A549 (cell line): ENCODE results near the gene SPATA16.

Source experiments
- CBX8 ChIP-seq: fragments of 200-600 bp; sonication (generic); IDR thresholded peaks from 2 replicates; pipeline ENCODE4 v1.6.1; 2016
- CHD2 ChIP-seq: fragments of 150-350 bp; IDR thresholded peaks from 2 replicates; pipeline ENCODE4 v1.6.1; 2014; ENCODE audit warnings: low read length; ENCODE audit not compliant: partially characterized antibody
- JUN ChIP-seq, 2 experiments: fragments of >200 bp; sonication (Bioruptor Twin); formaldehyde crosslinking; IDR thresholded peaks; 2 replicates in 1 of 2; 3 replicates in 1 of 2; pipeline ENCODE4 v1.6.1; 2016 to 2017
- MAFK ChIP-seq: fragments of 450-650 bp; IDR thresholded peaks from 2 replicates; pipeline ENCODE4 v1.6.1; 2014; ENCODE audit not compliant: partially characterized antibody
- RAD21 ChIP-seq, 2 experiments: fragments of >200 bp in 1 of 2; sonication (Bioruptor Twin) in 1 of 2; formaldehyde crosslinking in 1 of 2; IDR thresholded peaks in 1 of 2; conservative IDR thresholded peaks in 1 of 2; 2 replicates in 1 of 2; 3 replicates in 1 of 2; pipeline ENCODE4 v1.6.1; 2012 to 2018; ENCODE audit warnings: inconsistent platforms in 1 of 2
- SREBF2 ChIP-seq: fragments of 450-650 bp; IDR thresholded peaks from 2 replicates; pipeline ENCODE4 v1.6.1; 2014; ENCODE audit warnings: mild to moderate bottlenecking, moderate library complexity
- ZC3H11A ChIP-seq: fragments of 450-650 bp; IDR thresholded peaks from 2 replicates; pipeline ENCODE4 v1.6.1; 2014; ENCODE audit warnings: antibody characterized with exemption, mild to moderate bottlenecking
- ZSCAN20 ChIP-seq: fragments of 250-450 bp; sonication (Bioruptor Pico); IDR thresholded peaks from 2 replicates; pipeline ENCODE4 v1.8.0; 2022; ENCODE audit warnings: mild to moderate bottlenecking, moderate library complexity
- TF ChIP-seq, protein P1 (sequence below): fragments of >200 bp; sonication (Bioruptor Twin); formaldehyde crosslinking; IDR thresholded peaks from 3 replicates; pipeline ENCODE4 v1.5.1; 2016
- TF ChIP-seq, protein P2 (sequence below): fragments of 250-450 bp; sonication (Bioruptor Pico); IDR thresholded peaks from 2 replicates; pipeline ENCODE4 v1.5.0; 2021; ENCODE audit warnings: mild to moderate bottlenecking, moderate library complexity, borderline replicate concordance
- TF ChIP-seq, protein P3 (sequence below): fragments of >200 bp; sonication (Bioruptor Twin); formaldehyde crosslinking; IDR thresholded peaks from 3 replicates; pipeline ENCODE4 v1.6.1; 2016

DNA sequence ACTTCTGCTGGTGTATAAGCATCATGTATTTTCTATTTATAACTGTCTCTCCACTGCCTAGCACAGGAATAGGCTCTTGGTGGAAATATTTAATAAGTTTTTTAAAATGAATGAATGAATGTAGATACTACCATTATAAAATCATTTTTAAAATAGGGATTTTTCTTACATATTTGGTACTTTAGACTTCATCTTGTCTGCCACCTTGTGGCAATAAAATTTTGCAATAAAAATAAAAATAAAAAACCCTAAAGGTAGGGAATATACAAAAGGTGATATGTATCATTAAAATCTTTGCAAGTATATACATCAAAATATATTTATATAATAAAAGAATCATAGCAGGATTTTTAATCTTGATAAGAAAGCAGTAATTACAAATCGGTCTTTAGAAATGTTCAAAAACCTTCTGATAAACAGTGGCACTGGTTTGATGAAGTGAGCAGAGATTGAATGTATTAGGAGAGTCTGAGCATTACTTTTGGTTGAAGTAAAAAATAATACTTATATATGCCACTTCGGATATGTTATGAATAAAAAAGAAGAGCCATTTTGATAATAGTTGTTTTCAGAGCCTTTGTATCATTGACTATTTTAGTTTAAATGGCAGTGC is 95.2 kb downstream of the SPATA16 start:
- TF ChIP-seq ZC3H11A: no peak
- TF ChIP-seq, protein P1, sequence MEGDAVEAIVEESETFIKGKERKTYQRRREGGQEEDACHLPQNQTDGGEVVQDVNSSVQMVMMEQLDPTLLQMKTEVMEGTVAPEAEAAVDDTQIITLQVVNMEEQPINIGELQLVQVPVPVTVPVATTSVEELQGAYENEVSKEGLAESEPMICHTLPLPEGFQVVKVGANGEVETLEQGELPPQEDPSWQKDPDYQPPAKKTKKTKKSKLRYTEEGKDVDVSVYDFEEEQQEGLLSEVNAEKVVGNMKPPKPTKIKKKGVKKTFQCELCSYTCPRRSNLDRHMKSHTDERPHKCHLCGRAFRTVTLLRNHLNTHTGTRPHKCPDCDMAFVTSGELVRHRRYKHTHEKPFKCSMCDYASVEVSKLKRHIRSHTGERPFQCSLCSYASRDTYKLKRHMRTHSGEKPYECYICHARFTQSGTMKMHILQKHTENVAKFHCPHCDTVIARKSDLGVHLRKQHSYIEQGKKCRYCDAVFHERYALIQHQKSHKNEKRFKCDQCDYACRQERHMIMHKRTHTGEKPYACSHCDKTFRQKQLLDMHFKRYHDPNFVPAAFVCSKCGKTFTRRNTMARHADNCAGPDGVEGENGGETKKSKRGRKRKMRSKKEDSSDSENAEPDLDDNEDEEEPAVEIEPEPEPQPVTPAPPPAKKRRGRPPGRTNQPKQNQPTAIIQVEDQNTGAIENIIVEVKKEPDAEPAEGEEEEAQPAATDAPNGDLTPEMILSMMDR: peak; percentile 33; the same call in 2 of the 3 replicates
- no peak for TF ChIP-seq CBX8
- no peak for TF ChIP-seq CHD2
- no peak for TF ChIP-seq MAFK
- no peak for TF ChIP-seq JUN (IDR thresholded peaks at IDR 0.05)
- TF ChIP-seq ZSCAN20 (CRISPR knock-in tag): no peak
- TF ChIP-seq, protein P2, sequence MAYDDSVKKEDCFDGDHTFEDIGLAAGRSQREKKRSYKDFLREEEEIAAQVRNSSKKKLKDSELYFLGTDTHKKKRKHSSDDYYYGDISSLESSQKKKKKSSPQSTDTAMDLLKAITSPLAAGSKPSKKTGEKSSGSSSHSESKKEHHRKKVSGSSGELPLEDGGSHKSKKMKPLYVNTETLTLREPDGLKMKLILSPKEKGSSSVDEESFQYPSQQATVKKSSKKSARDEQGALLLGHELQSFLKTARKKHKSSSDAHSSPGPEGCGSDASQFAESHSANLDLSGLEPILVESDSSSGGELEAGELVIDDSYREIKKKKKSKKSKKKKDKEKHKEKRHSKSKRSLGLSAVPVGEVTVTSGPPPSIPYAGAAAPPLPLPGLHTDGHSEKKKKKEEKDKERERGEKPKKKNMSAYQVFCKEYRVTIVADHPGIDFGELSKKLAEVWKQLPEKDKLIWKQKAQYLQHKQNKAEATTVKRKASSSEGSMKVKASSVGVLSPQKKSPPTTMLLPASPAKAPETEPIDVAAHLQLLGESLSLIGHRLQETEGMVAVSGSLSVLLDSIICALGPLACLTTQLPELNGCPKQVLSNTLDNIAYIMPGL (CRISPR knock-in tag): no peak
- TF ChIP-seq SREBF2: no peak
- TF ChIP-seq RAD21 (conservative IDR thresholded peaks at IDR 0.05 in 1 of 2, IDR thresholded peaks at IDR 0.05 in 1 of 2): peak; percentile 20 to 44; a peak in 2 of 5 replicates
- TF ChIP-seq, protein P3, sequence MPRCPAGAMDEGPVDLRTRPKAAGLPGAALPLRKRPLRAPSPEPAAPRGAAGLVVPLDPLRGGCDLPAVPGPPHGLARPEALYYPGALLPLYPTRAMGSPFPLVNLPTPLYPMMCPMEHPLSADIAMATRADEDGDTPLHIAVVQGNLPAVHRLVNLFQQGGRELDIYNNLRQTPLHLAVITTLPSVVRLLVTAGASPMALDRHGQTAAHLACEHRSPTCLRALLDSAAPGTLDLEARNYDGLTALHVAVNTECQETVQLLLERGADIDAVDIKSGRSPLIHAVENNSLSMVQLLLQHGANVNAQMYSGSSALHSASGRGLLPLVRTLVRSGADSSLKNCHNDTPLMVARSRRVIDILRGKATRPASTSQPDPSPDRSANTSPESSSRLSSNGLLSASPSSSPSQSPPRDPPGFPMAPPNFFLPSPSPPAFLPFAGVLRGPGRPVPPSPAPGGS: no peak
